HG02943 (cell line): ENCODE measurements around the gene PANK1.

Experiments
- ATAC-seq: cut with Tn5 transposase; IDR thresholded peaks from one replicate; pipeline ENCODE4 v1.9.1; 2021; ENCODE audit warnings: mild to moderate bottlenecking, low read depth, moderate library complexity; ENCODE audit not compliant: unreplicated experiment

Gene PANK1

GRCh38 chr10:89652806-89653370 lies 7.8 kb upstream of the PANK1 start:
- no peak for ATAC-seq

- no peak for ATAC-seq
Measured at GRCh38 chr10:89651916-89652573, 7.0 kb upstream of the PANK1 start.

GRCh38 chr10:89651205-89651915 lies 6.3 kb upstream of the PANK1 start:
- ATAC-seq: no peak

- no peak for ATAC-seq
Measured at GRCh38 chr10:89649051-89649450, 4.0 kb upstream of the PANK1 start.

GRCh38 chr10:89648074-89648473 lies 3.0 kb upstream of the PANK1 start:
- no peak for ATAC-seq

- ATAC-seq: no peak
Measured at GRCh38 chr10:89646889-89647657, 2.0 kb upstream of the PANK1 start.

GRCh38 chr10:89645742-89646172 lies 715 bp upstream of the PANK1 start:
- no peak for ATAC-seq

- peak; percentile 30 for ATAC-seq
Measured at GRCh38 chr10:89644691-89644966, 413 bp downstream of the PANK1 start.

GRCh38 chr10:89643812-89644690 lies 991 bp downstream of the PANK1 start:
- peak; percentile 90 for ATAC-seq

GRCh38 chr10:89643431-89643811 lies 1.6 kb downstream of the PANK1 start:
- ATAC-seq: no peak

- no peak for ATAC-seq
Measured at GRCh38 chr10:89642193-89642592, 2.8 kb downstream of the PANK1 start.

GRCh38 chr10:89640241-89640640 lies 4.8 kb downstream of the PANK1 start:
- no peak for ATAC-seq

- ATAC-seq: no peak
Measured at GRCh38 chr10:89639326-89639725, 5.7 kb downstream of the PANK1 start.

- ATAC-seq: no peak
Measured at GRCh38 chr10:89637113-89637512, 7.9 kb downstream of the PANK1 start.

GRCh38 chr10:89634637-89635036 lies 10.4 kb downstream of the PANK1 start:
- no peak for ATAC-seq

GRCh38 chr10:89633484-89633883 lies 11.6 kb downstream of the PANK1 start:
- no peak for ATAC-seq

- ATAC-seq: no peak
Measured at GRCh38 chr10:89632824-89633223, 12.2 kb downstream of the PANK1 start.

- no peak for ATAC-seq
Measured at GRCh38 chr10:89627830-89628229, 17.2 kb downstream of the PANK1 start.

GRCh38 chr10:89625041-89625765 lies 19.8 kb downstream of the PANK1 start:
- ATAC-seq: no peak

- no peak for ATAC-seq
Measured at GRCh38 chr10:89624020-89624419, 21.0 kb downstream of the PANK1 start.
